GM18502 (cell line): ENCODE measurements around the gene LPAR6.

Source experiments
- ATAC-seq: cut with Tn5 transposase; IDR thresholded peaks from one replicate; pipeline ENCODE4 v1.9.1; 2021; ENCODE audit warnings: mild to moderate bottlenecking; ENCODE audit not compliant: unreplicated experiment, poor library complexity

Gene LPAR6

DNA sequence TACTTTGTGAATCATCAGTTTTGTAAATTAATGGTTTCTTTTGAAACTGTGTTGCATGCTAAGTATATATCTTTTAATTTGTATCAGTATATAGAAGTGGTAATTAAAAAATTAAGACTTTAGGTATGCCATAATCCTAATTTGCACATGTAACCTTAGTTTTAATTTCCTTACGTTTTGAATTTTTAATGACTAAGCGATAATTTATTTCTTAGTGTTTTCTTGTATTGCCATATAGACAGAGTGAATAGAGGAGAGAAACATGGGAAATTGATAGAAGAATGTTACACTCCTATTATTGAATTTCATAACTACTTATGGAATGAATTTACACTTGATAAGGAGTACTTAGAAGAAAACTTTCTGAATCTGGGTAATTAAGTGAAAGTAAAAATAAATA lies 29.5 kb downstream of the LPAR6 start:
- no peak for ATAC-seq

GRCh38 chr13:48380581-48380980 lies 32.3 kb downstream of the LPAR6 start:
- no peak for ATAC-seq

GRCh38 chr13:48377857-48378256 lies 35.1 kb downstream of the LPAR6 start:
- no peak for ATAC-seq

GRCh38 chr13:48370815-48371214 lies 42.1 kb downstream of the LPAR6 start:
- no peak for ATAC-seq

DNA sequence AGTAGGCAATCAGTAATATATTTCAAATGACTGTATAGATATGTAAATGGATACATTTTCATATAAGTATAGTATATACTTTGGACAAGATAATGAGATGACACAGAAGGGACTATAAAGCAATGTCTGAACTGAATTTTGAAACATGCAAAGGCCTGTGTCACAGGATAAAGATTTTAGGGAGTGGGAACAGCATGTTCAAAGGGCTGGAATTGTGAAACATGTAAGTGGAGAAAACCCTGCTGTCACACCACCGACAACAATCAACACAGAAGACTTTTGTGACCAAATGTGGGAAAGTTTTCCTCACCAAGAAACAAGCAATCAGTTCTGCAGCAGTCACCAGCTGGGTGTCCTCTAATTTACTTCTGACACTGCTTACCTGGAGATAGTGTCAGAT lies 42.9 kb downstream of the LPAR6 start:
- no peak for ATAC-seq
